Uterus (tissue), 2 donors: ENCODE data around the gene FHAD1.

Experiments
- POLR2A ChIP-seq, 2 donors: fragments of 450-650 bp; IDR thresholded peaks; one replicate each; pipeline ENCODE4 v1.6.1; 2016; ENCODE audit warnings: antibody characterized with exemption in 2 of 2, mild to moderate bottlenecking in 1 of 2, moderate library complexity in 1 of 2
- TF ChIP-seq, protein P1 (sequence below), 4 experiments: fragments of 200-600 bp in 2 of 4; fragments of 450-650 bp in 2 of 4; sonication (generic) in 2 of 4; IDR thresholded peaks; one replicate each; pipeline ENCODE4 v1.5.1; 2016 to 2019; ENCODE audit warnings: antibody characterized with exemption in 4 of 4, mild to moderate bottlenecking in 2 of 4, moderate library complexity in 1 of 4

DNA sequence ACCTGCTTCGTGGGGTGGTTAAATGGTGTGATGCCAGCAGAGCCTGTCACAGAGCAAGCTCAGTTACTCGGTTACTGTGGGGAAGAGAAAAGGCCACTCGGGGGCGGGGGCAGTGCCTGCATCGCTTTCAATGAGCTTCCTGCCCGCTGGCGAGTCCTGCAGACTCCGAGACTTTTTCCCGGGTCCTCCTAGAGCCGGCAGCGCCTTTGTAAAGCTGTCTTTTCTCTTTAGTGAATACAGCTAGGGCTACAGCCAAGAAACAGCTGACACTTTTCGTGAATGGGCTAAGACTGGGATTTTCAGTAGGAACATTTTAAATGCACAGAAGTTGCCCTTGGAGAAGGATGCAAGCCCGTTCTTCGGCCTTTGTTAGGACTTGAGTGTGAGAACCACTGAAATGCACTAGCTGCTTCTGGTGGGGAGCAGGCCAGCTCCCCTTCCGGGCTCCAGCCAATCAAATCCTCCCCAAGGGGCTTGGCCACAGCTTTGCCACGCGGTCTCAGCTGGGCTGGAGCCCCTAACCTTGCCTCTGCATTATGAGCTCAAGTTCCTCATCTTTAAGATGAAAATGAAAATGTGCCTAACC lies 139.2 kb downstream of the FHAD1 start:
- TF ChIP-seq, protein P1, sequence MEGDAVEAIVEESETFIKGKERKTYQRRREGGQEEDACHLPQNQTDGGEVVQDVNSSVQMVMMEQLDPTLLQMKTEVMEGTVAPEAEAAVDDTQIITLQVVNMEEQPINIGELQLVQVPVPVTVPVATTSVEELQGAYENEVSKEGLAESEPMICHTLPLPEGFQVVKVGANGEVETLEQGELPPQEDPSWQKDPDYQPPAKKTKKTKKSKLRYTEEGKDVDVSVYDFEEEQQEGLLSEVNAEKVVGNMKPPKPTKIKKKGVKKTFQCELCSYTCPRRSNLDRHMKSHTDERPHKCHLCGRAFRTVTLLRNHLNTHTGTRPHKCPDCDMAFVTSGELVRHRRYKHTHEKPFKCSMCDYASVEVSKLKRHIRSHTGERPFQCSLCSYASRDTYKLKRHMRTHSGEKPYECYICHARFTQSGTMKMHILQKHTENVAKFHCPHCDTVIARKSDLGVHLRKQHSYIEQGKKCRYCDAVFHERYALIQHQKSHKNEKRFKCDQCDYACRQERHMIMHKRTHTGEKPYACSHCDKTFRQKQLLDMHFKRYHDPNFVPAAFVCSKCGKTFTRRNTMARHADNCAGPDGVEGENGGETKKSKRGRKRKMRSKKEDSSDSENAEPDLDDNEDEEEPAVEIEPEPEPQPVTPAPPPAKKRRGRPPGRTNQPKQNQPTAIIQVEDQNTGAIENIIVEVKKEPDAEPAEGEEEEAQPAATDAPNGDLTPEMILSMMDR (IDR thresholded peaks at IDR 0.05), result no peak
- TF ChIP-seq POLR2A (IDR thresholded peaks at IDR 0.05), result no peak
